CD14-positive monocyte (primary cell): Measurements from ENCODE around the gene ANK2. TPM values are rescaled to one million over a fixed set of nuclear protein-coding genes. Genes with fewer than 3 reads are reported as not detected.

Experiments
- DNase-seq, 3 donors: peaks; one replicate each; pipeline ENCODE4 v3.0.0-alpha.2; 2011 to 2022
- H2AFZ ChIP-seq: 2 replicates; pipeline ENCODE4 v1.6.0; 2012; ENCODE audit warnings: mild to moderate bottlenecking, low read depth, low read length, inconsistent platforms; ENCODE audit not compliant: insufficient read depth, poor library complexity, severe bottlenecking
- H3K27ac ChIP-seq, 2 donors: 1 replicate in 1 of 2; 2 replicates in 1 of 2; pipeline ENCODE4 v1.5.1; 2012 to 2013; ENCODE audit warnings: low read length in 2 of 2, control low read depth in 1 of 2, inconsistent platforms in 1 of 2, low read depth in 1 of 2, mild to moderate bottlenecking in 1 of 2
- H3K27me3 ChIP-seq, 2 donors: one replicate each; pipeline versions ENCODE4 v1.6.0 to v1.6.1; 2011 to 2013; ENCODE audit warnings: low read length in 2 of 2; ENCODE audit not compliant: control insufficient read depth in 2 of 2, insufficient read depth in 2 of 2
- H3K36me3 ChIP-seq, 2 donors: replicated peaks in 1 of 2; 1 replicate in 1 of 2; 2 replicates in 1 of 2; pipeline versions ENCODE4 v1.5.1 to v1.6.1; 2012 to 2013; ENCODE audit warnings: low read length in 2 of 2, control low read depth in 1 of 2, inconsistent platforms in 1 of 2, mild to moderate bottlenecking in 1 of 2; ENCODE audit not compliant: insufficient read depth in 2 of 2, control insufficient read depth in 1 of 2
- H3K4me1 ChIP-seq, 2 donors: 1 replicate in 1 of 2; 2 replicates in 1 of 2; pipeline versions ENCODE4 v1.5.1 to v1.6.1; 2012 to 2013; ENCODE audit warnings: low read length in 2 of 2, control low read depth in 1 of 2, inconsistent platforms in 1 of 2, mild to moderate bottlenecking in 1 of 2, moderate library complexity in 1 of 2; ENCODE audit not compliant: insufficient read depth in 2 of 2, control insufficient read depth in 1 of 2
- H3K4me2 ChIP-seq: replicated peaks from 2 replicates; pipeline ENCODE3; 2012; ENCODE audit warnings: low read length, moderate library complexity, mild to moderate bottlenecking; ENCODE audit not compliant: poor library complexity, severe bottlenecking; ENCODE audit errors: extremely low read depth
- H3K4me3 ChIP-seq, 3 experiments: fragments of 200-600 bp in 1 of 3; sonication (generic) in 1 of 3; replicated peaks in 1 of 3; 1 replicate in 2 of 3; 2 replicates in 1 of 3; pipeline ENCODE4 v1.5.1; 2011 to 2013; ENCODE audit warnings: low read length in 3 of 3, mild to moderate bottlenecking in 3 of 3, control low read depth in 2 of 3, low read depth in 2 of 3, inconsistent platforms in 1 of 3, moderate library complexity in 1 of 3
- H3K79me2 ChIP-seq: 2 replicates; pipeline ENCODE4 v1.6.0; 2012; ENCODE audit warnings: mild to moderate bottlenecking, control low read depth, inconsistent platforms, low read length, moderate library complexity; ENCODE audit not compliant: insufficient read depth
- H3K9ac ChIP-seq: 2 replicates; pipeline ENCODE4 v1.6.0; 2017; ENCODE audit warnings: low read length, mild to moderate bottlenecking; ENCODE audit not compliant: insufficient read depth, poor library complexity, severe bottlenecking
- H3K9me3 ChIP-seq, 2 donors: replicated peaks in 1 of 2; 1 replicate in 1 of 2; 2 replicates in 1 of 2; pipeline versions ENCODE4 v1.5.1 to v1.6.1; 2012 to 2013; ENCODE audit warnings: low read length in 2 of 2, control low read depth in 1 of 2; ENCODE audit not compliant: control insufficient read depth in 1 of 2, insufficient read depth in 1 of 2
- H4K20me1 ChIP-seq: 2 replicates; pipeline ENCODE4 v1.6.0; 2012; ENCODE audit warnings: mild to moderate bottlenecking, low read length, control low read depth, moderate library complexity; ENCODE audit not compliant: insufficient read depth
- H3K27ac Mint-ChIP-seq, 7 donors: one replicate each; pipeline ENCODE4 v1.8.0; 2020; ENCODE audit warnings: mild to moderate bottlenecking in 7 of 7, mixed read lengths in 7 of 7, moderate library complexity in 6 of 7, inconsistent platforms in 2 of 7
- H3K27me3 Mint-ChIP-seq, 3 donors: one replicate each; pipeline ENCODE4 v1.8.0; 2021 to 2022; ENCODE audit warnings: low read depth in 3 of 3, mild to moderate bottlenecking in 3 of 3, mixed read lengths in 3 of 3, moderate library complexity in 3 of 3, inconsistent platforms in 1 of 3
- H3K36me3 Mint-ChIP-seq, 2 donors: one replicate each; pipeline ENCODE4 v1.8.0; 2020; ENCODE audit warnings: mixed read lengths in 2 of 2, inconsistent platforms in 1 of 2, mild to moderate bottlenecking in 1 of 2
- H3K4me1 Mint-ChIP-seq: one replicate; pipeline ENCODE4 v1.8.0; 2020; ENCODE audit warnings: mild to moderate bottlenecking, mixed read lengths
- H3K4me3 Mint-ChIP-seq, 2 donors: one replicate each; pipeline ENCODE4 v1.8.0; 2020; ENCODE audit warnings: mild to moderate bottlenecking in 2 of 2, mixed read lengths in 2 of 2, moderate library complexity in 1 of 2
- H3K9me3 Mint-ChIP-seq, 7 donors: one replicate each; pipeline ENCODE4 v1.8.0; 2020 to 2022; ENCODE audit warnings: mixed read lengths in 7 of 7, mild to moderate bottlenecking in 6 of 7, moderate library complexity in 6 of 7, inconsistent platforms in 2 of 7
- WGBS: methylation state at CpG from one replicate; pipeline ENCODE4 v1.1.5; 2013; ENCODE audit warnings: missing lambda C conversion rate; ENCODE audit not compliant: insufficient coverage; 5-methylcytosine and 5-hydroxymethylcytosine counted together
- intact Hi-C, 2 donors: fragments of 100-400 bp; cut with micrococcal nuclease; formaldehyde crosslinking; loops; one replicate each; pipeline versions ENCODE4 v1.15.0 to v1.15.1; 2023
- polyA plus RNA-seq, 3 donors: library from polyadenylated mRNA; depleted of rRNA in 1 of 3; unstranded in 2 of 3; stranded (reverse) in 1 of 3; fragments of 300-500 nt in 2 of 3; fragments of >200 nt in 1 of 3; fragmentation: Illumina TruSeq in 2 of 3; gene quantifications; 1 replicate in 2 of 3; 2 replicates in 1 of 3; pipeline ENCODE4 v1.2.3, GENCODE V29; 2012 to 2021
- TF ChIP-seq, protein P1 (sequence below): fragments of 200-600 bp; IDR thresholded peaks from one replicate; pipeline ENCODE4 v1.8.0; 2022; ENCODE audit warnings: antibody characterized with exemption, mild to moderate bottlenecking

The ANK2 gene
- polyA plus RNA-seq, 3 donors: not detected

DNA sequence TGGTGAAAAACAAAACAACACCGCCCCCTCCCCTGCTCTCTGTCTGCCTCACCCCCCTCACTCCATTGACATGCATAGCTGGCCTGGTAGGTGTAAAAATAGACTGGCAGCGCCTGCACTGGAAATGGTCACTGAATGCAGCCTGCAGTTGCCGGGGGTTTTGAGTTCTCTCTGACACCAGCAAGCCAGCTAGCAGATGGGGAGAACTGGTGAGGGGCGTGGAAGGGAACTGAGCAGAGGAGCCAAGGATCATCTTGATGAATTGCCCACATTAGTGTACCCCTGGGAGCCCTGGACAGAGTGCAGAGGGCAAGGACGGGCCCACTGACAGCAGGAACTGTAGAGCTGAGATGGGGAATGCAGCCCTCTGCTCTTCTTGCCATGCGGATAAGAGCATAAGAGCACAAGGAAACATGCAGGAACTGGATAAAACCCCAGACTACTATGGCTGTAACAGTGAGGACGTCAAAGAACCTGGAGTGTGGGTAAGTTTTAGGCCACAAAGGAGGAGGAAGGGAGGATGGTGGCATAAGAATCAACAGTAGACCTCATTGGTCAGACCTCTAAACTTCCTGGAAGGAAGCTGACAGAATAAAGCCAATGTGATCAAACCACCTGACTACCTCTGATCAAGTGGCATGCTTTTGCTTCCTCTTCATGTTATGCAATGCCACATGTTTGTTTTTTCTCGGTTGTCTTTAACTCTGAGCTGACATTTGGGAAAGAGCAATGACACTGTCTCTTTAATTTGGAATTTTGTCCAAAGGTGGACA is 96.3 kb downstream of the ANK2 start:
- Histone ChIP-seq H3K4me2 (no peak overlapping the region), H3K27me3 (no peaks in the 10 kb centered on the region), H4K20me1 (no peaks in the 10 kb centered on the region), H3K9me3 (no peaks in the 10 kb centered on the region), H3K4me3 (no peak overlapping the region), H2AFZ (no peak overlapping the region), H3K4me1 (no peaks in the 10 kb centered on the region), H3K27ac (no peak overlapping the region), H3K79me2 (no peaks in the 10 kb centered on the region), H3K36me3 (no peaks in the 10 kb centered on the region), H3K9ac (no peak overlapping the region)
- Mint-ChIP-seq H3K4me3 (no peak overlapping the region), H3K27me3 (peaks cover 0 to 7% (median 0%) of the 10 kb centered on the region in 3 donors), H3K9me3 (peaks cover 0 to 2% (median 0%) of the 10 kb centered on the region in 7 donors), H3K36me3 (no peaks in the 10 kb centered on the region), H3K27ac (no peak overlapping the region), H3K4me1 (no peaks in the 10 kb centered on the region)
- TF ChIP-seq, protein P1, sequence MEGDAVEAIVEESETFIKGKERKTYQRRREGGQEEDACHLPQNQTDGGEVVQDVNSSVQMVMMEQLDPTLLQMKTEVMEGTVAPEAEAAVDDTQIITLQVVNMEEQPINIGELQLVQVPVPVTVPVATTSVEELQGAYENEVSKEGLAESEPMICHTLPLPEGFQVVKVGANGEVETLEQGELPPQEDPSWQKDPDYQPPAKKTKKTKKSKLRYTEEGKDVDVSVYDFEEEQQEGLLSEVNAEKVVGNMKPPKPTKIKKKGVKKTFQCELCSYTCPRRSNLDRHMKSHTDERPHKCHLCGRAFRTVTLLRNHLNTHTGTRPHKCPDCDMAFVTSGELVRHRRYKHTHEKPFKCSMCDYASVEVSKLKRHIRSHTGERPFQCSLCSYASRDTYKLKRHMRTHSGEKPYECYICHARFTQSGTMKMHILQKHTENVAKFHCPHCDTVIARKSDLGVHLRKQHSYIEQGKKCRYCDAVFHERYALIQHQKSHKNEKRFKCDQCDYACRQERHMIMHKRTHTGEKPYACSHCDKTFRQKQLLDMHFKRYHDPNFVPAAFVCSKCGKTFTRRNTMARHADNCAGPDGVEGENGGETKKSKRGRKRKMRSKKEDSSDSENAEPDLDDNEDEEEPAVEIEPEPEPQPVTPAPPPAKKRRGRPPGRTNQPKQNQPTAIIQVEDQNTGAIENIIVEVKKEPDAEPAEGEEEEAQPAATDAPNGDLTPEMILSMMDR: no peak
- intact Hi-C loops: no loop called here
- no peak for DNase-seq
- WGBS: 76% methylated on average over 3 of the region's 8 CpGs

DNA sequence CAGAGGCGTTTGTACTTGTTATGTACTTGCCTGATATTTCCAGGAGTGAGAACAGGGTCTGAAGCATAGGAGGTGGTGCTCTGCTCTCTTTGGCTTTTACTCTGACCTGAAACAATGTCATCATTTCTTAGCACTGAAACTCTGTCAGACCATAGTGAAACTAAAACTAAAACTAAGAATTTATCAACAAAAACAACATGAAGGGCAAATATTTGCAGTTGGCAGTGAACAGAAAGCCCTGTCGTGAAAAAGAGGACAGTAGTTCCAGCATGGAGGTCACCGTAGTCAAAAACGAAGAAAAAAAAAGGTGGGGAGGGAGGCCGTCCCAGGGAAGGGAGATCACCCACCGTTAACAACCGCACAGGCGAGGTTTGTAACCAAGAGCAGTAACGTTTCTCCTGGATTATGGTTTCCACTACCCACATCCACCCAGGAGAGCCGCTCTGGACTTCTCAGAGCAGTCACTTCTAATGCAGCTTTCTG is 97.5 kb downstream of the ANK2 start:
- no peak overlapping the region for H3K27ac ChIP-seq
- WGBS: 75% methylated on average over 4 of the region's 10 CpGs

More for the DNA sequence above, 97.5 kb downstream of the ANK2 start:
- Histone ChIP-seq H2AFZ (no peak overlapping the region), H3K9me3 (no peaks in the 10 kb centered on the region), H3K9ac (no peak overlapping the region), H3K79me2 (no peaks in the 10 kb centered on the region), H4K20me1 (no peaks in the 10 kb centered on the region), H3K4me3 (peak overlapping the region in 2 of 3 experiments; percentile 7 to 36), H3K27me3 (no peaks in the 10 kb centered on the region), H3K4me2 (peak overlapping the region; percentile 24), H3K4me1 (no peaks in the 10 kb centered on the region), H3K36me3 (no peaks in the 10 kb centered on the region)
- Mint-ChIP-seq H3K9me3 (peaks cover 0 to 2% (median 0%) of the 10 kb centered on the region in 7 donors), H3K27me3 (peaks cover 0 to 5% (median 0%) of the 10 kb centered on the region in 3 donors), H3K4me1 (no peaks in the 10 kb centered on the region), H3K27ac (peak overlapping the region in 1 of 7 donors; percentile 42), H3K4me3 (peak overlapping the region; percentile 69 to 83), H3K36me3 (no peaks in the 10 kb centered on the region)
- TF ChIP-seq, protein P1: no peak
- intact Hi-C loops: no loop called here
- no peak for DNase-seq
